ENCODE measurements around the gene LRPPRC. TPM values are rescaled to one million over a fixed set of nuclear protein-coding genes. Genes with fewer than 3 reads are reported as not detected.

The LRPPRC gene
- polyA plus RNA-seq, 1 of the 3 experiments (the other 2 are of a cell fraction): 31.4 TPM

DNA sequence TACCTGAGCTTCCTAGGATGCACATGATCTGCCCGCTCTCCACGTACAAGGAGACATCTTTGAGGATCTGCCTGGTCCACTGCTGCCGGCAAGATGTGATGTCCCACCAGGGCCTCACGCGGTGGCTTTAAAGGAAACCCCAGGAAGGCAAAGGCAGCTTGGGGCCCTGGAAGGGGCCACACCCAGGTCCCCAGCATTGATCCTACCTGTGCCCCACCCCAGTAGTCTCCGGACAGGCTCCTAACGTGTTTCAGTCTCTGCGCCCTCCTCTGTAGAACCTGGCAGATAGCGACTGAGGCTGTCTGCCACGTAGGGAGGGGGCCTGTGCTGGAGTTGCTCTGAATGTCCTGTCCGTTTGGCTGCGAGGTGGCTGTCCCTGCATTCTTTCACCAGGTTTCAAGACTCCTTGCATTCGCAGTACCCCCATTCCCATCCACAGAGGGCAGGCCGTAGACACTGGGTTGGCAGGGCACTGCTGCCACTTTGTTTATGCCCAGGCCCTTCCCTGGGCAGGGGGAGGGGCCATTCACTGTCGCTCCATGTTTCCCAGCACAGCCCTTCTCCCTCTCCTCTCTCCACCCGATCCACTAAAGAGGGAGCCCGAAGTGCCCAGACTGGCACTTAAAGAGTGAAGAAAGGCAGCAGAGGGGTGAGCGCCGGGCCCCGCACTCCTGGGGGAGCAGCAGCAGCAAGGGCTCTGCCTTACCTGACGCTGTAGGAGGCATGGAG, 157.8 kb downstream of the LRPPRC start:
- ChIA-PET CTCF (interaction anchor here (2.2 kb wide), 1 partner anchor 40 kb away, joined by 5 read pairs; no protein-coding TSS in a partner anchor), POLR2A (no interaction called here)
- H3K79me2 ChIP-seq (ENCODE audit: insufficient read depth): no peaks in the 10 kb centered on the region
- no peaks in the 10 kb centered on the region for H3K9me3 ChIP-seq
- H4K20me1 ChIP-seq (ENCODE audit: insufficient read depth): no peaks in the 10 kb centered on the region
- H2AFZ ChIP-seq (ENCODE audit: low read depth): no peak overlapping the region
- no peak for TF ChIP-seq FOXJ3 (CRISPR knock-in tag; IDR thresholded peaks at IDR 0.05)
- no peak for TF ChIP-seq RCOR1 (IDR thresholded peaks at IDR 0.05; ENCODE audit: low read length)
- TF ChIP-seq RFX5 (IDR thresholded peaks at IDR 0.05; ENCODE audit: low read length): no peak
- TF ChIP-seq, protein P1, sequence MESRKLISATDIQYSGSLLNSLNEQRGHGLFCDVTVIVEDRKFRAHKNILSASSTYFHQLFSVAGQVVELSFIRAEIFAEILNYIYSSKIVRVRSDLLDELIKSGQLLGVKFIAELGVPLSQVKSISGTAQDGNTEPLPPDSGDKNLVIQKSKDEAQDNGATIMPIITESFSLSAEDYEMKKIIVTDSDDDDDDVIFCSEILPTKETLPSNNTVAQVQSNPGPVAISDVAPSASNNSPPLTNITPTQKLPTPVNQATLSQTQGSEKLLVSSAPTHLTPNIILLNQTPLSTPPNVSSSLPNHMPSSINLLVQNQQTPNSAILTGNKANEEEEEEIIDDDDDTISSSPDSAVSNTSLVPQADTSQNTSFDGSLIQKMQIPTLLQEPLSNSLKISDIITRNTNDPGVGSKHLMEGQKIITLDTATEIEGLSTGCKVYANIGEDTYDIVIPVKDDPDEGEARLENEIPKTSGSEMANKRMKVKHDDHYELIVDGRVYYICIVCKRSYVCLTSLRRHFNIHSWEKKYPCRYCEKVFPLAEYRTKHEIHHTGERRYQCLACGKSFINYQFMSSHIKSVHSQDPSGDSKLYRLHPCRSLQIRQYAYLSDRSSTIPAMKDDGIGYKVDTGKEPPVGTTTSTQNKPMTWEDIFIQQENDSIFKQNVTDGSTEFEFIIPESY (IDR thresholded peaks at IDR 0.05; ENCODE audit: borderline replicate concordance, low read depth): no peak
- no peak for TF ChIP-seq RXRA (IDR thresholded peaks at IDR 0.05; ENCODE audit: borderline replicate concordance, low read depth)
- TF ChIP-seq GABPA (IDR thresholded peaks at IDR 0.05; ENCODE audit: low read depth): no peak
- no peak for TF ChIP-seq TEAD4 (IDR thresholded peaks at IDR 0.05; ENCODE audit: borderline replicate concordance, insufficient read depth)
- no peak for TF ChIP-seq MAX (IDR thresholded peaks at IDR 0.05; ENCODE audit: low read depth)
- TF ChIP-seq USF2 (IDR thresholded peaks at IDR 0.05; ENCODE audit: borderline replicate concordance, low read depth, low read length): no peak
- TF ChIP-seq, protein P2, sequence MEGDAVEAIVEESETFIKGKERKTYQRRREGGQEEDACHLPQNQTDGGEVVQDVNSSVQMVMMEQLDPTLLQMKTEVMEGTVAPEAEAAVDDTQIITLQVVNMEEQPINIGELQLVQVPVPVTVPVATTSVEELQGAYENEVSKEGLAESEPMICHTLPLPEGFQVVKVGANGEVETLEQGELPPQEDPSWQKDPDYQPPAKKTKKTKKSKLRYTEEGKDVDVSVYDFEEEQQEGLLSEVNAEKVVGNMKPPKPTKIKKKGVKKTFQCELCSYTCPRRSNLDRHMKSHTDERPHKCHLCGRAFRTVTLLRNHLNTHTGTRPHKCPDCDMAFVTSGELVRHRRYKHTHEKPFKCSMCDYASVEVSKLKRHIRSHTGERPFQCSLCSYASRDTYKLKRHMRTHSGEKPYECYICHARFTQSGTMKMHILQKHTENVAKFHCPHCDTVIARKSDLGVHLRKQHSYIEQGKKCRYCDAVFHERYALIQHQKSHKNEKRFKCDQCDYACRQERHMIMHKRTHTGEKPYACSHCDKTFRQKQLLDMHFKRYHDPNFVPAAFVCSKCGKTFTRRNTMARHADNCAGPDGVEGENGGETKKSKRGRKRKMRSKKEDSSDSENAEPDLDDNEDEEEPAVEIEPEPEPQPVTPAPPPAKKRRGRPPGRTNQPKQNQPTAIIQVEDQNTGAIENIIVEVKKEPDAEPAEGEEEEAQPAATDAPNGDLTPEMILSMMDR (IDR thresholded peaks at IDR 0.05): no peak
- no peak for TF ChIP-seq MEF2A (IDR thresholded peaks at IDR 0.05; ENCODE audit: borderline replicate concordance, low read depth)
- H3K27me3 ChIP-seq (ENCODE audit: insufficient read depth): peaks cover 45% of the 10 kb centered on the region
- H3K4me1 ChIP-seq (ENCODE audit: control insufficient read depth in 1 of 2, insufficient read depth in 2 of 2, low read depth in 1 of 2, low read length in 1 of 2): peaks cover 0 to 3% of the 10 kb centered on the region in 2 experiments; a peak in 1 of 4 replicates
- H3K9ac ChIP-seq: no peak overlapping the region
- no peaks in the 10 kb centered on the region for H3K9me2 ChIP-seq
- no peaks in the 10 kb centered on the region for H3K36me3 ChIP-seq (replicated peaks in 1 of 2; ENCODE audit: control insufficient read depth in 1 of 2, insufficient read depth in 2 of 2, low read length in 1 of 2)
- no peak overlapping the region for H3K4me2 ChIP-seq
- no peak overlapping the region for H3K4me3 ChIP-seq (ENCODE audit: low read depth in 2 of 2, low read length in 1 of 2)
- H3F3A ChIP-seq (replicated peaks; ENCODE audit: insufficient read depth): no peaks in the 10 kb centered on the region
- WGBS (ENCODE audit: low lambda C conversion rate): 85% methylated on average over 21 of the region's 21 CpGs
- no peak overlapping the region for H3K27ac ChIP-seq (ENCODE audit: low read depth in 2 of 2, low read length in 1 of 2)
- no peak for DNase-seq

Data from SK-N-SH (cell line).